ENCODE measurements around the gene NUP98. TPM values are rescaled to one million over a fixed set of nuclear protein-coding genes. Genes with fewer than 3 reads are reported as not detected.

The NUP98 gene
- total RNA-seq, 2 donors from 2014 or later = 127 to 136 TPM

GRCh38 chr11:3720997-3721396, 76.4 kb downstream of the NUP98 start:
- intact Hi-C loops (cut with DNase I) = no loop called here
- H3K9me3 ChIP-seq = no peaks in the 10 kb centered on the region
- DNase-seq (ENCODE audit: low spot score) = no peak
- no peaks in the 10 kb centered on the region for H3K27me3 ChIP-seq (replicated peaks; ENCODE audit: insufficient read depth)
- peaks cover 0 to 12% of the 10 kb centered on the region in 2 donors for H3K36me3 ChIP-seq
- 20% methylated on average over 2 of the region's 2 CpGs for WGBS
- TF ChIP-seq CTCF (IDR thresholded peaks at IDR 0.05) (no peak), POLR2A (IDR thresholded peaks at IDR 0.05) (no peak), POLR2AphosphoS5 (IDR thresholded peaks at IDR 0.05) (no peak)
- no peak overlapping the region for H3K27ac ChIP-seq
- no peak overlapping the region for H3K4me3 ChIP-seq
- H3K4me1 ChIP-seq (replicated peaks) = no peaks in the 10 kb centered on the region

DNA sequence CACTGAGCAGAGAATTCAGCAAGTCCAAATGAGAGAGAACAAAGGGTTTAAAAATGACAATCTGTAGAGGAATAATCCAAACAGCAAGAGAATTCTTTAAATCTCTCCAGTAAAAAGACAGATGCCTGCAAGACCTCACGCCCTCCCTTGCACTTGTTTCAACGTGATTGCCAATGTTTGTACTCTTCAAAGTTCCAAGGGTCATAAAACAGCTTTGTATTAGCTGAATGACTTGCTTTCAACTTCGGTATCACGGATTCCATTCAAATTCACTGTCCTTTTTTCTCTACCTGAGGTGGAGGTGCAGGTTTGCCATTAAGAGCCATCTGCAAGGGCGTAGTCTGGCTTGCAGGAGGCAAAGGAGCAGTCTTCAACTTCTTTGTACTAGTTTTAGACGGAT, 85.1 kb downstream of the NUP98 start:
- 29% methylated on average over 6 of the region's 6 CpGs for WGBS
- no peak overlapping the region for H3K4me3 ChIP-seq
- no peak for DNase-seq (ENCODE audit: low spot score)
- H3K9me3 ChIP-seq = no peaks in the 10 kb centered on the region
- H3K27ac ChIP-seq = no peak overlapping the region
- no peak for TF ChIP-seq CTCF (IDR thresholded peaks at IDR 0.05)
- peak; percentile 43 for TF ChIP-seq POLR2AphosphoS5 (IDR thresholded peaks at IDR 0.05)
- no peaks in the 10 kb centered on the region for H3K27me3 ChIP-seq (replicated peaks; ENCODE audit: insufficient read depth)
- H3K36me3 ChIP-seq = no peaks in the 10 kb centered on the region
- no peaks in the 10 kb centered on the region for H3K4me1 ChIP-seq (replicated peaks)
- intact Hi-C loops (cut with DNase I) = no loop called here

GRCh38 chr11:3710485-3711259, 86.7 kb downstream of the NUP98 start:
- intact Hi-C loops (cut with DNase I) = no loop called here
- Histone ChIP-seq H3K9me3 (no peaks in the 10 kb centered on the region), H3K4me1 (replicated peaks) (no peaks in the 10 kb centered on the region), H3K27ac (no peak overlapping the region), H3K27me3 (replicated peaks; ENCODE audit: insufficient read depth) (no peaks in the 10 kb centered on the region), H3K36me3 (peaks cover 0 to 8% of the 10 kb centered on the region in 2 donors), H3K4me3 (no peak overlapping the region)
- 85% methylated on average over 4 of the region's 4 CpGs for WGBS
- DNase-seq (ENCODE audit: low spot score) = no peak
- TF ChIP-seq POLR2AphosphoS5 (IDR thresholded peaks at IDR 0.05) (no peak), POLR2A (IDR thresholded peaks at IDR 0.05) (no peak), CTCF (IDR thresholded peaks at IDR 0.05) (no peak)

- H3K4me1 ChIP-seq (replicated peaks) = no peaks in the 10 kb centered on the region
- H3K27me3 ChIP-seq (replicated peaks; ENCODE audit: insufficient read depth) = no peaks in the 10 kb centered on the region
- H3K4me3 ChIP-seq = no peak overlapping the region
- H3K36me3 ChIP-seq = peaks cover 0 to 8% of the 10 kb centered on the region in 2 donors
- TF ChIP-seq POLR2A (IDR thresholded peaks at IDR 0.05) (no peak), POLR2AphosphoS5 (IDR thresholded peaks at IDR 0.05) (peak; percentile 37)
- intact Hi-C loops (cut with DNase I) = no loop called here
- 45% methylated on average over 1 of the region's 1 CpG for WGBS
- H3K27ac ChIP-seq = no peak overlapping the region
- no peaks in the 10 kb centered on the region for H3K9me3 ChIP-seq
- DNase-seq (ENCODE audit: low spot score) = peak; percentile 58
These were observed 87.4 kb downstream of the NUP98 start for GRCh38 chr11:3709977-3710376.

DNA sequence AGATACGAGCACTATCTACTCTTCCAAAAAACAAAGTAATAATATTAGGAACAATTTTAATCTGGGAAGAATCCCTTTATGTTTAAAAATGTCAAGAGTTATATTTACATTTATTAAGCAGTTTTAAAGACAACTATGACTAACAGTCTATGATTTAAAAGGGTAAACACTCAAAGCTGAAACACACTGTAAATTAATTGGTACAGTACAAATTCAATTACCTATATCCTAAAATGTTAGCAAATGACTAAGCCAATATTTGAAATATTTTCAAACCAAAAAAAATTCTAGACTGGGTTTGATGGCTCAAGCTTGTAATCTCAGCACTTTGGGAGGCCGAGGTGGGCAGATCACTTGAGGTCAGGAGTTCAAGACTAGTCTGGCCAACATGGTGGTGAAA, 90.2 kb downstream of the NUP98 start:
- 82% methylated on average over 2 of the region's 2 CpGs for WGBS
- peaks cover 0 to 8% of the 10 kb centered on the region in 2 donors for H3K36me3 ChIP-seq
- no peaks in the 10 kb centered on the region for H3K9me3 ChIP-seq
- intact Hi-C loops (cut with DNase I) = no loop called here
- TF ChIP-seq POLR2A (IDR thresholded peaks at IDR 0.05) (no peak), CTCF (IDR thresholded peaks at IDR 0.05) (no peak), POLR2AphosphoS5 (IDR thresholded peaks at IDR 0.05) (no peak)
- H3K4me1 ChIP-seq (replicated peaks) = no peaks in the 10 kb centered on the region
- H3K27me3 ChIP-seq (replicated peaks; ENCODE audit: insufficient read depth) = no peaks in the 10 kb centered on the region
- H3K27ac ChIP-seq = no peak overlapping the region
- no peak for DNase-seq (ENCODE audit: low spot score)
- no peak overlapping the region for H3K4me3 ChIP-seq
